Measurements from ENCODE around the gene IRF3.

The IRF3 gene

GRCh38 chr19:49690656-49691242, 25.1 kb upstream of the IRF3 start, which contains the start of gene CPT1C:
CPT1C (plus strand) TSS chr19:49691116; CDS start chr19:49692253, 1,137 bp downstream.
- DNase-seq (ENCODE audit: low read depth) = peak; percentile 67
- TF ChIP-seq CTCF (conservative IDR thresholded peaks at IDR 0.05; ENCODE audit: low read length) = no peak
- peak within 1 kb of the TSS; percentile 65 for H3K4me3 ChIP-seq (ENCODE audit: low read length)

- peak overlapping the region; percentile 65 for H3K4me3 ChIP-seq (ENCODE audit: low read length)
- DNase-seq (ENCODE audit: low read depth) = no peak
- TF ChIP-seq CTCF (conservative IDR thresholded peaks at IDR 0.05; ENCODE audit: low read length) = no peak
These were observed 24.5 kb upstream of the IRF3 start for GRCh38 chr19:49690079-49690655.

GRCh38 chr19:49689133-49690078, 23.7 kb upstream of the IRF3 start, which contains the start of gene ADM5:
ADM5 (plus strand) TSS chr19:49689594; CDS start chr19:49689838, 244 bp downstream.
- H3K4me3 ChIP-seq (ENCODE audit: low read length) = peak within 1 kb of the TSS; percentile 65
- DNase-seq (ENCODE audit: low read depth) = no peak

GRCh38 chr19:49688531-49689132, 23.0 kb upstream of the IRF3 start:
- H3K4me3 ChIP-seq (ENCODE audit: low read length) = no peak overlapping the region
- no peak for DNase-seq (ENCODE audit: low read depth)
- TF ChIP-seq CTCF (conservative IDR thresholded peaks at IDR 0.05; ENCODE audit: low read length) = no peak

More at GRCh38 chr19:49689133-49690078, 23.7 kb upstream of the IRF3 start, which contains the start of gene ADM5:
- peak; percentile 51 for TF ChIP-seq CTCF (conservative IDR thresholded peaks at IDR 0.05; ENCODE audit: low read length)

- TF ChIP-seq CTCF (conservative IDR thresholded peaks at IDR 0.05; ENCODE audit: low read length) = no peak
- DNase-seq (ENCODE audit: low read depth) = no peak
- no peak overlapping the region for H3K4me3 ChIP-seq (ENCODE audit: low read length)
These were observed 22.1 kb upstream of the IRF3 start for GRCh38 chr19:49687566-49688316.

GRCh38 chr19:49687150-49687549, 21.5 kb upstream of the IRF3 start:
- TF ChIP-seq CTCF (conservative IDR thresholded peaks at IDR 0.05; ENCODE audit: low read length) = no peak
- H3K4me3 ChIP-seq (ENCODE audit: low read length) = no peak overlapping the region
- DNase-seq (ENCODE audit: low read depth) = no peak

All from AG10803 (cell line).